HUES48 (cell line): Measurements from ENCODE around the gene B4GALT2.
A peak's percentile ranks its signal among the peaks of the same experiment; 100 is the strongest.

Experiments used
- H3K27ac ChIP-seq: one replicate; pipeline ENCODE4 v1.7.0; 2013; ENCODE audit warnings: low read depth, low read length, inconsistent platforms
- H3K27me3 ChIP-seq: 2 replicates; pipeline ENCODE4 v1.6.1; 2013; ENCODE audit warnings: mild to moderate bottlenecking, low read length; ENCODE audit not compliant: control insufficient read depth, insufficient read depth
- H3K36me3 ChIP-seq: 2 replicates; pipeline ENCODE4 v1.6.1; 2013; ENCODE audit warnings: low read length; ENCODE audit not compliant: control insufficient read depth, insufficient read depth
- H3K4me1 ChIP-seq: 2 replicates; pipeline ENCODE4 v1.6.1; 2013; ENCODE audit warnings: mild to moderate bottlenecking, low read length; ENCODE audit not compliant: control insufficient read depth, insufficient read depth
- H3K4me3 ChIP-seq: 2 replicates; pipeline ENCODE4 v1.5.1; 2013; ENCODE audit warnings: mild to moderate bottlenecking, low read depth, low read length
- H3K9ac ChIP-seq: 2 replicates; pipeline ENCODE4 v1.6.1; 2013; ENCODE audit warnings: mild to moderate bottlenecking, low read depth, low read length, moderate library complexity
- H3K9me3 ChIP-seq: 2 replicates; pipeline ENCODE4 v1.6.1; 2013; ENCODE audit warnings: low read length; ENCODE audit not compliant: control insufficient read depth, insufficient read depth

The B4GALT2 gene

GRCh38 chr1:43973981-43974442, 5.0 kb upstream of the B4GALT2 start:
- no peaks in the 10 kb centered on the region for H3K27me3 ChIP-seq
- peaks cover 14% of the 10 kb centered on the region for H3K4me1 ChIP-seq
- peak overlapping the region; percentile 56; the same call in 1 of the 2 replicates for H3K9ac ChIP-seq
- no peaks in the 10 kb centered on the region for H3K9me3 ChIP-seq
- H3K4me3 ChIP-seq, result peak overlapping the region; percentile 89
- H3K36me3 ChIP-seq, result peaks cover 44% of the 10 kb centered on the region
- H3K27ac ChIP-seq, result peak overlapping the region; percentile 84

GRCh38 chr1:43974443-43975248, 4.4 kb upstream of the B4GALT2 start, which contains the start of gene ATP6V0B:
ATP6V0B (plus strand) TSS chr1:43974960; CDS start chr1:43975041, 81 bp downstream.
- no peaks in the 10 kb centered on the region for H3K9me3 ChIP-seq
- peak within 1 kb of the TSS; percentile 84 for H3K27ac ChIP-seq
- H3K9ac ChIP-seq, result peak within 1 kb of the TSS; percentile 88
- H3K27me3 ChIP-seq, result no peaks in the 10 kb centered on the region
- H3K4me3 ChIP-seq, result peak within 1 kb of the TSS; percentile 89
- H3K4me1 ChIP-seq, result peaks cover 14% of the 10 kb centered on the region
- H3K36me3 ChIP-seq, result peaks cover 44% of the 10 kb centered on the region

GRCh38 chr1:43975249-43975961, 3.6 kb upstream of the B4GALT2 start:
- Histone ChIP-seq H3K9me3 (no peaks in the 10 kb centered on the region), H3K9ac (peak overlapping the region; percentile 88), H3K4me3 (peak overlapping the region; percentile 89), H3K27me3 (no peaks in the 10 kb centered on the region), H3K27ac (peak overlapping the region; percentile 84), H3K36me3 (peaks cover 44% of the 10 kb centered on the region), H3K4me1 (peaks cover 21% of the 10 kb centered on the region)

GRCh38 chr1:43976045-43976444, 3.0 kb upstream of the B4GALT2 start:
- H3K27ac ChIP-seq, result no peak overlapping the region
- peaks cover 45% of the 10 kb centered on the region for H3K36me3 ChIP-seq
- no peaks in the 10 kb centered on the region for H3K27me3 ChIP-seq
- H3K4me3 ChIP-seq, result peak overlapping the region; percentile 89
- no peaks in the 10 kb centered on the region for H3K9me3 ChIP-seq
- H3K4me1 ChIP-seq, result peaks cover 24% of the 10 kb centered on the region; the same call in 1 of the 2 replicates
- H3K9ac ChIP-seq, result no peak overlapping the region

GRCh38 chr1:43976890-43977289, 2.1 kb upstream of the B4GALT2 start:
- Histone ChIP-seq H3K36me3 (peaks cover 45% of the 10 kb centered on the region), H3K9me3 (no peaks in the 10 kb centered on the region), H3K4me1 (peaks cover 24% of the 10 kb centered on the region; the same call in 1 of the 2 replicates), H3K9ac (no peak overlapping the region), H3K27ac (no peak overlapping the region), H3K27me3 (no peaks in the 10 kb centered on the region), H3K4me3 (no peak overlapping the region)

- H3K4me1 ChIP-seq, result peaks cover 24% of the 10 kb centered on the region; the same call in 1 of the 2 replicates
- no peaks in the 10 kb centered on the region for H3K9me3 ChIP-seq
- no peak overlapping the region for H3K27ac ChIP-seq
- no peak overlapping the region for H3K9ac ChIP-seq
- H3K36me3 ChIP-seq, result peaks cover 43% of the 10 kb centered on the region
- no peaks in the 10 kb centered on the region for H3K27me3 ChIP-seq
- H3K4me3 ChIP-seq, result no peak overlapping the region; the same call in 1 of the 2 replicates
These were observed 1.4 kb upstream of the B4GALT2 start for GRCh38 chr1:43977376-43978263.

GRCh38 chr1:43978264-43978550, 803 bp upstream of the B4GALT2 start:
- peaks cover 24% of the 10 kb centered on the region; the same call in 1 of the 2 replicates for H3K4me1 ChIP-seq
- H3K27me3 ChIP-seq, result no peaks in the 10 kb centered on the region
- no peak overlapping the region for H3K9ac ChIP-seq
- H3K36me3 ChIP-seq, result peaks cover 40% of the 10 kb centered on the region
- H3K4me3 ChIP-seq, result peak overlapping the region; percentile 88
- no peaks in the 10 kb centered on the region for H3K9me3 ChIP-seq
- H3K27ac ChIP-seq, result no peak overlapping the region

GRCh38 chr1:43979261-43979527, 184 bp downstream of the B4GALT2 start:
- no peaks in the 10 kb centered on the region for H3K27me3 ChIP-seq
- H3K4me1 ChIP-seq, result peaks cover 18% of the 10 kb centered on the region; the same call in 1 of the 2 replicates
- H3K36me3 ChIP-seq, result peaks cover 40% of the 10 kb centered on the region
- H3K4me3 ChIP-seq, result peak overlapping the region; percentile 88
- no peaks in the 10 kb centered on the region for H3K9me3 ChIP-seq
- H3K9ac ChIP-seq, result no peak overlapping the region
- peak overlapping the region; percentile 53 for H3K27ac ChIP-seq

GRCh38 chr1:43979528-43980254, 681 bp downstream of the B4GALT2 start:
- Histone ChIP-seq H3K27me3 (no peaks in the 10 kb centered on the region), H3K36me3 (peaks cover 45% of the 10 kb centered on the region), H3K9ac (peak overlapping the region; percentile 58; the same call in 1 of the 2 replicates), H3K4me3 (peak overlapping the region; percentile 88), H3K27ac (peak overlapping the region; percentile 53), H3K4me1 (peaks cover 17% of the 10 kb centered on the region; the same call in 1 of the 2 replicates), H3K9me3 (no peaks in the 10 kb centered on the region)
